Skeletal muscle cell (primary cell): ENCODE data around the gene GTF2IRD1.

Source experiments
- DNase-seq: peaks from one replicate; pipeline ENCODE4 v3.0.0-alpha.2; 2010; ENCODE audit warnings: low read depth
- H3K4me3 ChIP-seq: 2 replicates; pipeline ENCODE4 v1.5.1; 2011; ENCODE audit warnings: low read depth, mild to moderate bottlenecking, control low read depth, low read length, moderate library complexity

GTF2IRD1 gene

GRCh38 chr7:74464931-74465886 is 11.5 kb downstream of the GTF2IRD1 start:
- H3K4me3 ChIP-seq = no peak overlapping the region
- DNase-seq = no peak

GRCh38 chr7:74466196-74466813 is 12.6 kb downstream of the GTF2IRD1 start:
- no peak overlapping the region for H3K4me3 ChIP-seq
- no peak for DNase-seq

- no peak overlapping the region for H3K4me3 ChIP-seq
- no peak for DNase-seq
These were observed 14.2 kb downstream of the GTF2IRD1 start for GRCh38 chr7:74467876-74468275.

GRCh38 chr7:74470504-74470903 is 16.8 kb downstream of the GTF2IRD1 start:
- no peak for DNase-seq
- H3K4me3 ChIP-seq = no peak overlapping the region

GRCh38 chr7:74473116-74473515 is 19.4 kb downstream of the GTF2IRD1 start:
- DNase-seq = no peak
- H3K4me3 ChIP-seq = no peak overlapping the region

- H3K4me3 ChIP-seq = no peak overlapping the region
- no peak for DNase-seq
These were observed 20.7 kb downstream of the GTF2IRD1 start for GRCh38 chr7:74474271-74474865.

- no peak overlapping the region for H3K4me3 ChIP-seq
- DNase-seq = no peak
These were observed 21.7 kb downstream of the GTF2IRD1 start for GRCh38 chr7:74475243-74475986.

- DNase-seq = no peak
- H3K4me3 ChIP-seq = no peak overlapping the region
These were observed 22.3 kb downstream of the GTF2IRD1 start for GRCh38 chr7:74475987-74476350.

- no peak for DNase-seq
- H3K4me3 ChIP-seq = no peak overlapping the region
These were observed 22.9 kb downstream of the GTF2IRD1 start for GRCh38 chr7:74476626-74477025.

- H3K4me3 ChIP-seq = no peak overlapping the region
These were observed 25.0 kb downstream of the GTF2IRD1 start for GRCh38 chr7:74478671-74479065.

GRCh38 chr7:74479066-74479781 is 25.5 kb downstream of the GTF2IRD1 start:
- H3K4me3 ChIP-seq = no peak overlapping the region
- no peak for DNase-seq

More at GRCh38 chr7:74478671-74479065, 25.0 kb downstream of the GTF2IRD1 start:
- no peak for DNase-seq

GRCh38 chr7:74479961-74480829 is 26.5 kb downstream of the GTF2IRD1 start:
- peak overlapping the region; percentile 44 for H3K4me3 ChIP-seq
- peak; percentile 84 for DNase-seq

- DNase-seq = no peak
- peak overlapping the region; percentile 44 for H3K4me3 ChIP-seq
These were observed 27.2 kb downstream of the GTF2IRD1 start for GRCh38 chr7:74480861-74481417.

GRCh38 chr7:74481458-74482196 is 27.9 kb downstream of the GTF2IRD1 start:
- DNase-seq = no peak
- no peak overlapping the region for H3K4me3 ChIP-seq

- DNase-seq = no peak
- no peak overlapping the region for H3K4me3 ChIP-seq
These were observed 28.4 kb downstream of the GTF2IRD1 start for GRCh38 chr7:74482197-74482467.

GRCh38 chr7:74482629-74483401 is 29.1 kb downstream of the GTF2IRD1 start:
- DNase-seq = peak; percentile 95
- no peak overlapping the region for H3K4me3 ChIP-seq
